Stimulated activated CD8-positive, alpha-beta memory T cell treated with anti-CD3 and anti-CD28 coated beads, Interleukin-7, amount 100 ng/mL, for 4 hours (primary cell): ENCODE results near the gene ERCC6L.
"Not testable (repeated sequence)": the region's sequence is repeated elsewhere in the genome, so short reads cannot be mapped to it uniquely, and the experiment has no call there.

Experiments used
- DNase-seq, 2 donors: peaks; one replicate each; pipeline ENCODE4 v3.0.0-alpha.2; 2020; ENCODE audit warnings: low read depth in 2 of 2

The ERCC6L gene

DNA sequence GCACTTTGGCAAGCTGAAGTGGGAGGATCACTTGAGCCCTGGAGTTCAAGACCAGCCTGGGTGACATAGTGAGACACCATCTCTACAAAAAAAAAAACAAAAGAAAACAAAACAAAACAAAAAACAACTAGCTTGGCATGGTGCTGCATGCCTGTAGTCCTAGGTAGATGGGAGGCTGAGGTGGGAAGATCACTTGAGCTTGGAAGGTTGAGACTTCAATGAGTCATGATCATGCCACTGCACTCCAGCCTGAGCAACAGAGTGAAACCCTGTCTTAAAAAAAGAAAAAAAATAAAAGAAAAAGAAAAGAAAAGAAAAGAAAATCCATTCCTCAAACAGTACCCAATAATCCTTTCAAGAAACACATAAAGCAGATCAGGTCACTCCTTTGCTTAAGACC lies 14.9 kb upstream of the ERCC6L start:
- no peak for DNase-seq

DNA sequence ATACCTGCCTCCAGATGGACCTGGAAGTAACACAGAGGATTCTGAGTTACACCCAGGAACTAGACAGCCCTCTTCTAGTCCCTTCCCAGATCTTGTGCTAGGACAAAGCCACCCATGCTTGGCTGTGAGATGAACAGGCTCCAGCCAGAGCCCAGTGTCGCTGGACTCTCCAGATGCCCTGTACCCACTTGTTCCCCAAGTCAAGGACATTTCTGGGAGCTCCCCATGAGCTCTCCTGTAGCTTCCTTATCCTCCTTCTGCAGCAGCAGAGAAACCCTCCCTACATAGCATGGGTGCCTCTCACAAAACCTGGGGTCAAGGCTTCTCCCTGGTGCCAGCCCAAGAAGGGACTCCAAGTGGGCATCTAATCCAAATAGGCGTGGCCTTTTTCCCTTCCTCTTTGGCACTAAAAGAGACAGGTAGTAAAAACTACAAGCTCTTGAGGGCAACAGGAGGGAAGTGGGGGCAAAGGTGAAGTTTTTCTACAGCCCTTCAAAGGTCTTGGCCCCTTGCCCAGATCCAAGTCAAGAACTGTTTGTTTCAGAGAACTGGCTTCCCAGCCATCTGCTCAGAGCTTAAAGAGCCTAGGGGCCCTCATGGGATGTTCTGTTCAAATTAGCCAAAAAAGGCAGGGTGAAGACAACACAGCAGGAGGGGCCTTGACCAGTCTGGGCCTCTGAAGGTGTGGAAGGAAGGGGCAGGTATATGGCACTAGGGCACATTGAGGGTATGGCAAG lies 8.5 kb upstream of the ERCC6L start:
- no peak for DNase-seq

DNA sequence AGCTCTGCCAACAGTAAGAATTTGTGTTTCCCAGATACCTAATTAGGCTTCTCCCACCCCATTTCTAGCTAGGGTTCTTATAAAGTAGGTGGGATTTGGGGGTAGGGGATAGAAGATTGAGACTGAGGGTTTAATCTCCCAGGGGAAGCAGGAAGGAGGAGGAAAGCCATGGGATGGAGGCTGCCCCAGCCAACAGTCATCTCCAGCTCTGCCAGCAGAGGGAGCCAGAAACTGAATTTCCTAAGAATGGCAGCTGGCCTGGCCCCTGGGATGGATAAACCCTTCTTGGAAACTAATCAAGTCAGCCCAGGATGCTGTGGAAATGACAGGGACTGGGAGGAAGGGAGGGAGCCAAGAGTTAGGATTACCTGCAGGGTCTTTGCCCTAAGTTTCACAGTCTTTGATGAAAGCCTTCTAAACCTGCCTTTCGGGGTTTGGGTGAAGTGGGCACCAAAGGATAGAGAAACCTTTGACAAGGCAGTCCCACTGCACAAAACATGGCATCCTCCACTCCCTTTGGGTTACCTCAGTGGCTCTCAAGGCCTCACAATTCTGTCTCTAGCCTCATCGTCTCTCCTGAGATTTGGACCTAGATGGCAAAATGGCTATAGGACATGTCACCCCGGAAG lies 6.7 kb upstream of the ERCC6L start:
- DNase-seq, result peak; percentile 9 to 12

DNA sequence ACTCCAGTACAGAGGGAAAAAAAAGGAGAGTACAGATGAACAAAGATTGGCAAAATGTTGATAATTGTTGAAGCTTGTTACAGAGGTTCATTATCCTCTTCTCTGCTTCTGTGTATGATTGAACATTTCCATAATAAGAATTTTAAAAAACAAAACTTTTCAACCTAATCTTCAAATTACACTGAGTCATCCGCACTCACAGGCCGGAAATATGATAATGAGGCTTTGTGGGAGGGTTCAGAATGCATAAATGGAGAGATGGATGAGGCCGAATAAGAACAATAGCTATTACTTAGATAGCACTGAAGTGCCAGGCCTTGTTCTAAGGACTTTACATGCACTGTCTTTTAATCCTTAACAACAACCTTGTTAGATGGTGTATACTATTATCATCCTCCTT lies 4.6 kb upstream of the ERCC6L start:
- no peak for DNase-seq

DNA sequence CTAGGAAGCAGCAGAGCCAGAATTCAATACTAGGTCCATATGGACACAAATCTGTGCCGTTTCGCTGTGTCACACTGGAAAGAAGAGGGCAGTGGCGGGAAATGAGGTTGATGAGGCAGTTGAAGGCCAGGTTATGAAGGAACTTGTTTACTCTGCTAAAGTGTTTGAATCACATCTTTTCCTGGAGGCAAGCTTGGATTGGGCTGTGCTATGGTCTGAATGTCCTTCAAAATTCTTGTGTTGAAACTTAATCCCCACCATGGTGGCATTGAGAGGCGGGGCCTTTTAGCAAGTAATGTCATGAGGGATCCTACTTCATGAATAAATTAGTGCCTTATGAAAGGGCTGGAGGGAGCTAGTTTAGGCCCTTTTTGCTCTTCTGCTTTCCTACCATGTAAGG lies 2.1 kb upstream of the ERCC6L start:
- no peak for DNase-seq

DNA sequence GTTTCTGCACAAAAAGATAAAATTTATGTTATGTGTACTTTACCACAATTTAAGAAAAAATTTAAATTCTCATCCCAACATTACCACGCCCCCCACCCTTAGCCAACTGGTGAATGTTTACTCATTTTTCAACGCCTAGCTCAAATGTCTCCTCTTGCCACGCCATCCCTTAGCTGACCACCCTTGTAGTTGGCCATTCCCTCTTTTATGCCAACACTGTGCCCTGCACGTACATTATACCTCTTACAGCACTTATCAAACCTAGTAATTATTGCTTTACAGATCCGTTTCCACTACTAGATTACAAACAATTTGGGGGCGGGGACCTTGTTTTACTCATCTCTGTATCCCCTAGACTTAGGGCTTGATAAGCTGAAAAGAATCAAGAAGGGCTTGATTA lies 644 bp downstream of the ERCC6L start:
- no peak for DNase-seq

DNA sequence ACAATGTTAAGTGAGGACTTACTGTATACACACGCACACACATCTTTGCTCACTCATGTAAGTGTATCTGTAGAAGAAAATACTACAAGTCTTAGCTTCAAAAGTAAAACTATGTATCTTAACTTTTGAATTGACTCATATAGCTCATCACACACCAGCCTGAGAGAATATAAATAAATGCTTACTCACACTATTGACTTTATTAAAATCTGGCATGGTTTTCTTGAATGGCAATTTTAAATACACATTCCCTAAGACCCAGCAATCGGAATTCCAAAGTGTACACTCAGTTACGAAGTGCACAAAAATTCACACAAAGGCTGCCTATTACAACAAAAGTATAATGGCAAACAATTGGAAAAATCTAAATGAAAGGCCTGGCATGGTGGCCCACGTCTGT lies 2.0 kb downstream of the ERCC6L start:
- no peak for DNase-seq

DNA sequence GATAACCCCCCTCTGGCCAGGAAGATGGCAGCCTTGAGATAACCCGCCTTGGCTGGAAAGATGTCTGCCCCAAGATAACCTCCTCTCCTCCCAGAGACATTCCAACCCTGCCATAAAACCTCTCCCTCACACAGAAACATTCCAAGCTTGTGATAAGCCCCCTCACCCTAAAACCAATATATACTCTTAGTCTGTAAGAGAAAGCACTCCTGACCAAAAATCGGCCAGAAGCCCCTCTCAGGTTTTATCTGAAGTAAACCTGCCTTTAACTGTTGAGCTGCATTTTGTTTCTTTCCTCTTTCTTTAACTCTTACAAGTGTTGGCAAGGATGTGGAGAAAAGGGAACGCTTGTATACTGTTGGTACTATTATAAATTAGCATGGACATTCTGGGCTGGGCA lies 8.5 kb downstream of the ERCC6L start:
- DNase-seq, result no peak

DNA sequence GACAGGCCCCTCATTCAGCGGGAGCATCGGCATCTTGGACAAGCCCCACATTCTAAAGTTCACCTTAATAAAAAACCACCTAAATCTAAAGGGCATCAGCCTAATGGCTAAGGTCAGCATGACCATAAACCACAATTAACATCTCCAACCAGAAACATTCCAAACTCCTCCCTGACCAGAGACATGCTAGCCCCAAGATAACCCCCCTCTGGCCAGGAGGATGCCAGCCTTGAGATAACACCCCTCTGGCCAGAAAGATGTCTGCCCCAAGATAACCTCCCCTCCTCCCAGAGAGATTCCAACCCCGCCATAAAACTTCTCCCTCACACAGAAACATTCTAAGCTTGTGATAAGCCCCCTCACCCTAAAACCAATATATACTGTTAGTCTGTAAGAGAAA lies 18.5 kb downstream of the ERCC6L start:
- not testable (repeated sequence) for DNase-seq

DNA sequence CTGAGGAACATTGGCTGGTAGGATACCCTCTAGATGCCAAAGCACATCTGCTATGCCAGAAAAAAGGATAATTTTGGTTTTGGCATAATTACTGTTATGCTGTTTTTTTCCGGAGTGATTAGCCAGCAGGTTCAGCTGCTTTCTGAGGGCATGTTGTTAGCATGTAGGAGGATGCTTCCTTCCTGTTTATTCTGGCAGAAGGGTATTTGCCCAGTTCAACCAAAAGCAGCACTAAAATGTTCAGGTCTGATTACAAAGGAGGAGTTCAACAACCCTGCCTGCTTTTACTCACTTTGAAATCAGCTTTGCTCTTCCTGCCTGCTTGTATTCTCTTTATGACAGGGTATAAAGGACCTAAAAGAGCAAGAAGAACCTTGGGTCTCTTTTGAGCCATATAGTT lies 21.9 kb downstream of the ERCC6L start:
- DNase-seq, result no peak

DNA sequence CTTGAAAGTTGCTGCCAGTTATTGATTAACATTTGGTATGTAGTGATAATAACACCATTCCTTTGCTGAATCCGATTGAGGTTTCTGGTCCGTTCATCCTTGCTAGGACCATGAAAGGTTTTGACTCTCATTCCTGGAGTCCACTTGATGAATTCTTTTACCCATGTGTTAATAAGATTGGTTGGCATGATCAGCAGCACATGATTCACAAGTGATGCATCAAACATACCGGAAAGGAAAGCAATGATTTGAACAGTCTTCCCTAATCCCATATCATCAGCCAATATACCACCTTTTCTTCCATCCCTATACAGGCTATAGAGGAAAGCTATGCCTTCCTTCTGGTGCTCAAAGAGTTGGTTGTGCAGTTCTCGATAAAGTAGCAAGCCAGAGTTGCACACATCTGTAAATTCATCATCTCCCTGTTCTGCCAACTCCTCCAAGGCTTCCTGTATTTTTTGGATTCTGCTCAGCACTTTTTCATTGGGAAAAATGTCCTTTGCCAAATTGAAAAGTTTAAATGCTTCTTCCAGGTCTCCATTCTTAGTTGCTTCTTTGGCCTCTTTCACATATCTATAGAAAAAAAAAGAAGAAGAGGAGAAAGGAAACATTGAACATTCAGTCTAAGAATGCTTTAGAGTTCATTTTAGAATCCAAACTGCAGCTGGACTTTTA lies 30.6 kb downstream of the ERCC6L start:
- DNase-seq, result no peak

DNA sequence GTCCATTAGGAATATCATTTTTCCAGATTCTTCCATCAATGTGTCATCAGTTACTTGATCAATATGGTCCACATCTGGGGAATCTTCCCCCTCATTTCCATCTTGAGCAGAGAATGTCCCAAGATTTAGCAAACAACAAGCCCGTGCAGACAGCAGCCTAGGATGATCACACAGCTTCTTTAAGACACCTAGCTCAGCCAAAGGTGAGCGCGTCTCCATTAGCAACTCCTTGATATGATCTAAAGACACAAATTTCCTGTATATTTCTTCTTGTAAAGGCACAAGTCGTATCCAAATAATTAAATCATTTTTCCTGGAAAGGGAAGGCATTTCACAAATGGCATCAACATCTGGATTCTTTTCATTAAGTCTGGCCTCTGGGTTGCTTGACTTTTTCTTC lies 31.5 kb downstream of the ERCC6L start:
- no peak for DNase-seq

DNA sequence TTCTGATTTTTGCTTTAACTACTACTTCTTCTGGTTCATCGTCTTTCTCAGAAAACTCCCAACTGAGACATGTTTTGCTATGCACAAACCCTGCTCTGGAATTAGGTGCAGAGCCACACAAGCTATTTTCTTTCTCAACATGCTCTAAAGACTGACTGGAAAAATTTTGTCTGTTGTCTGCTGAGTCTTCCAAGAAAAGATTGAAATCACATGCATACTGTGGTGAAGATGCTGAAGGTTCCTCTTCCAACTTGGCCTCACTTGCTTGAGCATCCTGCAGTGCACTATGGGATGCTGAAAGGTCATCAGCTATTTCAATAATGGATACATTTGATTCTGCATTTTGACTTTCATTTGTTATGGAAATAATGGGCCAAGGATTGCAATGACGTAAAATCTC lies 33.1 kb downstream of the ERCC6L start:
- DNase-seq, result no peak

DNA sequence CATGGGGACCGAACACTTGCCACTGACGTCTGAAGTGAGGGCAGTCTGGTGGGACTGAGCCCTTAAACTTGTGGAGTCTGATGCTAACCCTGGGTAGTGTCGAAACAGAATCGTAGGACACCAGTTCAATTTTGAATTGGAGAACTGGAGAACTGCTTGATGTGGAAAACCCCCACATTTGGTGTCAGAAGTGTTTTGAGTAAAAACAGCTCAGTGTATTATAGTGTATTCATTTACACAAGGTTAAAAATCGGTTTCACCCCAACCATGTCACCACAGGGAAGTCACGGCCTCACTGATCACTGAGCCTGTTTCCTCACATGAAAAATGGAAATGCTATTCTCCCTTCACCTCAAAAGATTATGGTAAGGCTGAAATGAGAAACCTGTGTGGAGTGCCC lies 35.4 kb downstream of the ERCC6L start:
- DNase-seq, result no peak

DNA sequence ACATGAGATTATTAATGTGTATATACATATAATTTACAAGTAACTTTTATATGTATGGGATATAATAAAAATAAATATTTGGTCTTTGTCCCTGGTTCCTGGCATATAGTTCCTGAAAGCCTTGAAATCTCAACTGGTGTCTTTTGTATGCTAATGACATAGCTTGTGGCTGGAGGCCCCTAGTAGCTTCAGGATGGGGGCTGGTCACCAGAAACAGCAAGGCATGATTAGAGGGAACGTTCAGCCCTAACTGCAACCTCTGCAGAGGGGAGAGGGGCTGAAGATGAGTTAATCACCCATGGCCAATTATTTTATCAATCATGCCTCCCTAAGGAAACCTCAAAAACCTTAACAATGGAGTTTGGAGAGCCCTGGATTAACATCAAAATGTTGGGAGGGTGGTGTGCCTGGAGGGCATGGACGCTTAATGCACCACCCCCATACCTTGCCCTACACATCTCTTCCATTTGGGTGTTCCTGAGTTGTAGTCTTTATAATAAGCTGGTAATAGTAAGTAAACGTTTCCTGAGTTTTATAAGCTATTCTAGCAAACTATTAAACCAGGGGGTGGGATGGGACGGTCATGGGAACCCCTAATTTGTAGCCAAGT lies 35.9 kb downstream of the ERCC6L start:
- no peak for DNase-seq

DNA sequence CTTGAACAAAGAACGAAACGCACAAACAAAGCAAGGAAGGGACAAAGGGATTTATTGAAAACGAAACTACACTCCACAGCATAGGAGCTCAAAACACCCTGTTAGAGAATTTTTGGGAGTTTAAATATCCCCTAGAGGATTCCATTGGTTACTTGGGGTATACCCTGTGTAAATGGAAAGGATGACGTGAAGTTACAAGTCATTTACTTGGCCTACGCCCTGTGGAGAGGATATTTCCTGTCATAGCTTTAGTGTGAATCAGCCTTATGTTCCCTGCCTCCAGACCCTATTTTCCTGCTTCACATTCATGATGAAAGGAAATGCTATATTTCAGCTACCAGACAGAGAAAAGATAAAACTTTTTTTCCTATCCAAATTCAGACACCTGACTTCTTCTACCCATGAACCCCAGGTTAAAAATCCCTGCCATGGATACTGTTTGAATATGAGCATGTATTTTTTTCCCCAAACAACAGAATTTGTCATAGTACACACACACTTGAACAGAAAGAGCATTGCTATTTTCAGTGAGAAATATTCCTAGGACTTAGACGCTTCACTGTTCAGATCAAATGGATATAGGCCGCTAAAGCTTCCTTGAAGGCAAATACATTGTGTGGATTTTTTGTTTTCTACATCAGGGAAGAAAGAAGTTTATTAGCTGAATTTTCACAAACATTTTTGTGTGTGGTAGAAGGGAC lies 36.8 kb downstream of the ERCC6L start:
- DNase-seq, result no peak

DNA sequence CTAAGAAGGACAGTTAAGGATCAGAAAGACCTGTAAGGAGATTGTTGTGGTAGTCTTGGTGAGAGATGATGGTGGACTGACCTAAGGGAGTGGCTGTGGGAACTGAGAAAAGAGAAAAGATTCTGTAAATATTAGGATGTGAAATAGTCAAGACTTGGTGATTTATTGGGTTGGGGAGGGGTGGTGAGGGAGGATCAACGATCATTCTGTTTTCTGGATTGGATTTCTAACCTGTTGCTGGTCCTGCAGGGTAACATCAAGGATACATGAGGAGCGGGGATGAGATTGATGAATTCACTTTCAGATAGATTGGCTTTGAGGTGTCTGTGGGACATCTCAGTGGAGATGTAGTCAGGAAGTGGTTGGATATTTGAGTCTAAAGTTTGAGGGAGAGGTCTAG lies 55.9 kb downstream of the ERCC6L start:
- DNase-seq, result no peak

DNA sequence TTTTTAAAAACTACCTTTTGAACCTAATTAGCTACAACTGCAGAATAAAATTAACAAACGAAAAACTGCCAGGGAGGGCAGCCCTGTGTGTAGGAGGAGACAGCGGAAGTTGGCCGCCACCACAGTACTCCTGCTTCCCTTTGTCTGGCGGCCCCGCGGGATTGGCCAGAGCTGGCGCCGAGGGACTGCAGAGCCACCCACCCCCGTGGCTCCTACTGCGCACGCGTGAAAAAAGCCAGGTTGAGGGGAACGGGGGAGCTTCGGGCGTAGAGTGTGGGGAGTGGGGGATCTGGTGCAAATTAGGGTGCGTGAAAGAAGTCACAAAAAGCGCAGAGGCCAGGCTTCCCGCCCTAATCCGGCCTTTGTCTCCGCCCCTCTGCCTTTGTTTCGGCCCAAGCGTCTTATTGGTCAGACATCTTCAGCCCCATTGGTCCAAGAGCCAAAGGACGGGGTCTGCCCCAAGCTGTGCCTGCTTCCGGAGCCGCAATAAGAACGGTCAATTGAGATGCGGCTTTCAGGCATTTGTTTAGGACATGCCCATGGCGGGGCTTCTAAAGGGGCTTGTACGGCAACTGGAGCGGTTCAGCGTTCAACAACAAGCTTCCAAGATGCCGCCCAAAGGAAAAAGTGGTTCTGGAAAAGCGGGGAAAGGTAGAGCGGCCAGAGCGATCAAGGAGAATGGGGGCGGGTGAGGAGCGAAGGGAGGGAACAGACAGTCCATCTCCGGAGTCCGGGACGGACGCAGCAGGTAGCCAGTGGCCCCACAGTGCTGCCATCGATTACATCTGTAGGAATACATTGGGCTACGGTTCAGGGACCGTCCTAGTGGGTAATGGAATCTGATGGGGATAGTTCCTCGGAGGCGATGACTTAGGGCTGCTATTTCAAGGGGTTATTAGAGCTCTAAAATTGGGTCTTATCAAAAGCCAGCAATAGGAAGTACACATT lies 57.4 kb downstream of the ERCC6L start, which contains the start of gene PIN4:
PIN4 (plus strand) TSS at position 580 of the 948 bp plus-strand sequence; CDS start at position 609, 29 bp downstream.
- peak; percentile 75 to 76 for DNase-seq

DNA sequence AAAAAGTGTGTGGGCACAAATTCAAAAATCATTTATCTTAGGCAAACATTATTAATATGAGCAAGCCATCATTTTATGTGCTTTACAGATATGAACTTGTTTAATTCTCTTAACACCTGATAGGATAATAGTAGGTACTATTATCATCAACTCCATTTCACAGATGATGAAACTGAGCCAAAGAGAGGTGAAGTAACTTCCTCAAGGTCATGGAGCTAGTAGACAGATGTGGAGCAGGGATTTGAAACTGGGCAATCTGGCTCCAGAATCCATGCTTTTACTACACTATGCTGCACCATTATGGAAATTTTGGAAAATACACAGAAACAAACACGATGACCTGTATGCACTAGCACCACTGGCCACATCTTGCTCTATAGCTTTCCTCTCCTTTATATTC lies 58.3 kb downstream of the ERCC6L start:
- no peak for DNase-seq

DNA sequence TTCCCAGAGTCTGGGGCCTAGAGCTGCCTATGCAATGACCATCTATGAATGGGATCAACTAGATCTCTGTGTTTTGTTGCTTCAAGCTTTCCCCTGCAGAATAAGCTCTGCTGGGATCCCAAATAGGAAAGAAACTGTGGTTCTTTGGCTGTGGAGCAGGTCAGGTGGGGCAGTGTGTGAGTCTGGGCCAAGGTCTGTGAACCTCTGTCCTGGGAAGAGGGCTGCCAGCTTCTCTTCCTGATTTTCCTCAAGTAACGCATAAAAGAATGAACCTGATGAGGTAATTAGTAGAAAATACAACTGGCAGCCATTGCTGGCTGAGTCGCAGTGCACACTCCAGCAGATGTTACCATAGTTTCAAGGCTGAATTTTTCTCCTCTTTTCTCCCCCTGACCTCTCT lies 61.8 kb downstream of the ERCC6L start:
- no peak for DNase-seq

DNA sequence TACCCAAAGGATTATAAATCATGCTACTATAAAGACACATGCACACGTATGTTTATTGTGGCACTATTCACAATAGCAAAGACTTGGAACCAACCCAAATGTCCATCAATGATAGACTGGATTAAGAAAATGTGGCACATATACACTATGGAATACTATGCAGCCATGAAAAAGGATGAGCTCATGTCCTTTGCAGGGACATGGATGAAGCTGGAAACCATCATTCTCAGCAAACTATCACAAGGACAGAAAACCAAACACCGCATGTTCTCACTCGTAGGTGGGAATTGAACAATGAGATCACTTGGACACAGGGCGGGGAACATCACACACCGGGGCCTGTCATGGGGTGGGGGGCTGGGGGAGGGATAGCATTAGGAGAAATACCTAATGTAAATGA lies 62.5 kb downstream of the ERCC6L start:
- DNase-seq, result not testable (repeated sequence)
